Measurements from ENCODE around the gene YES1. TPM values are rescaled to one million over a fixed set of nuclear protein-coding genes. Genes with fewer than 3 reads are reported as not detected.

YES1 gene
- total and polyA plus RNA-seq, 2 of the 8 experiments (the other 6 are each of a cell fraction or from before 2014, with no cell fraction given) = 14.8 to 94.3 TPM

DNA sequence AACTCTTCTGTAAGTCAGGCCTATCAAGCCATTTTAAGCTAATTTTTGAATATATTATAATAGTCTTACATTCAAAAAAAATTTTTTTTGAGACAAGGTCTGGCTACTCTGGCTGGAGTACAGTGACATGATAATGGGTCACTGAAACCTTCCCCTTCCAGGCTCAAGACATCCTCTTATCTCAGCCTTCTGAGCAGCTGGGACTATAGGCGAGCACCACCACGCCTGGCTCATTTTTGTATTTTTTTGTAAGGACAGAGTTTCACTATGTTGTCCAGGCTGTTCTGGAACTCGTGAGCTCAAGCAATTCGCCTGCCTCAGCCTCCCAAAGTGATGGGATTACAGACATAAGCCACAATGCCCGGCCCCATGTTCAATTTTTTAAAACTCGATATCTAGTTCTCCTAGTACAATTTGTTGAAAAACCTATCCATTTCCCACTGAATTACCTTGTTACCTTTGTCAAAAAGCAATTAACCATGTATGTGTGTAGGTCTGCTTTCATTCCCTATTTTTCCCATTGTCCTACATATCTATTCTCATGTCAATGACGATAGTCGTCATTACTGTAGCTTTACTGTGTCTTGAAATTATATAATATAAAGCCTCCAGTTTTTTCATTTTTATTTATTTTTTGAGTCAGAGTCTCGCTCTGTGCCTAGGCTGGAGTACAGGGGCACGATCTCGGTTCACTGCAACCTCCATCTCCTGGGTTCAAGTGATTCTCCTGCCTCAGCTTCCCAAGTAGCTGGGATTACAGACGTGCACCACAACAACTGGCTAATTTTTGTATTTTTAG lies 44.8 kb downstream of the YES1 start:
- no peak overlapping the region for H3K4ac ChIP-seq (replicated peaks; ENCODE audit: insufficient read length, low read depth, low read length)
- no peak overlapping the region for H3K9ac ChIP-seq (replicated peaks in 1 of 4; ENCODE audit: extremely low read depth in 1 of 4, low read depth in 3 of 4, low read length in 3 of 4)
- ChIA-PET CTCF (ENCODE audit: partially characterized antibody) (interaction anchor here (0.6 kb wide), 2 partner anchors 80 to 100 kb away, joined by 3 to 6 read pairs; no protein-coding TSS in a partner anchor), POLR2A (ENCODE audit: partially characterized antibody) (interaction anchor here (1.4 kb wide), 1 partner anchor 10 kb away, joined by 3 read pairs; no protein-coding TSS in a partner anchor)
- H3K4me3 ChIP-seq (ENCODE audit: extremely low read depth in 1 of 4, insufficient read depth in 2 of 4, low read depth in 3 of 4, low read length in 4 of 4) = no peak overlapping the region
- no peak overlapping the region for H4K5ac ChIP-seq (ENCODE audit: insufficient read length, low read depth, low read length)
- no peak overlapping the region for H3K18ac ChIP-seq (ENCODE audit: extremely low read depth, low read length)
- no peak overlapping the region for H3K27ac ChIP-seq (ENCODE audit: low read depth, low read length)
- peaks cover 0 to 2% of the 10 kb centered on the region in 2 experiments for H4K20me1 ChIP-seq (replicated peaks in 1 of 2; ENCODE audit: control insufficient read depth in 1 of 2, insufficient read depth in 2 of 2, low read length in 2 of 2)
- no peak overlapping the region for H3K56ac ChIP-seq (replicated peaks; ENCODE audit: insufficient read length, low read depth, low read length)
- H3K79me2 ChIP-seq (ENCODE audit: control insufficient read depth in 1 of 2, insufficient read depth in 2 of 2, low read length in 2 of 2) = peaks cover 0 to 38% of the 10 kb centered on the region in 2 experiments; a peak in 2 of 4 replicates
- H4K8ac ChIP-seq (ENCODE audit: extremely low read depth, insufficient read depth, low read length) = no peak overlapping the region
- H2BK12ac ChIP-seq (ENCODE audit: low read depth, low read length) = no peak overlapping the region
- no peaks in the 10 kb centered on the region for H3K27me3 ChIP-seq (replicated peaks in 1 of 4; ENCODE audit: control insufficient read depth in 3 of 4, extremely low read depth in 1 of 4, insufficient read depth in 3 of 4, low read length in 3 of 4)
- WGBS, 2 experiments (ENCODE audit: extremely low coverage in 1 of 2, insufficient coverage in 1 of 2, insufficient read length in 1 of 2, insufficient replicate concordance in 2 of 2, low coverage in 1 of 2, low lambda C conversion rate in 2 of 2, missing lambda C conversion rate in 1 of 2) = 94% methylated on average over 12 of the region's 12 CpGs; no CpG with 5 or more reads in 1 of the 2 experiments
- H3K4me2 ChIP-seq (ENCODE audit: insufficient read depth in 1 of 2, low read depth in 2 of 2, low read length in 2 of 2) = no peak overlapping the region
- H3K23ac ChIP-seq (ENCODE audit: insufficient read length) = no peak overlapping the region
- no peak overlapping the region for H2AK5ac ChIP-seq (ENCODE audit: low read depth, low read length)
- no peaks in the 10 kb centered on the region for H3K4me1 ChIP-seq (replicated peaks in 1 of 4; ENCODE audit: control insufficient read depth in 3 of 4, insufficient read depth in 4 of 4, low read length in 3 of 4)
- DNase-seq (ENCODE audit: low read depth in 1 of 2, low spot score in 2 of 2) = no peak
- H2BK15ac ChIP-seq (ENCODE audit: low read length) = no peak overlapping the region
- no peak overlapping the region for H3K14ac ChIP-seq (ENCODE audit: insufficient read length)
- no peak overlapping the region for H2AFZ ChIP-seq (ENCODE audit: low read length)
- no peak overlapping the region for H4K91ac ChIP-seq (replicated peaks; ENCODE audit: insufficient read length, low read length)
- H2BK20ac ChIP-seq (ENCODE audit: low read length) = no peak overlapping the region
- no peaks in the 10 kb centered on the region for H3K79me1 ChIP-seq (ENCODE audit: low read depth, low read length)
- H3K9me3 ChIP-seq (ENCODE audit: insufficient read depth in 2 of 2, low read depth in 1 of 2, low read length in 1 of 2) = no peaks in the 10 kb centered on the region
- H2BK120ac ChIP-seq (replicated peaks; ENCODE audit: low read depth, low read length) = no peak overlapping the region
- H3K23me2 ChIP-seq (ENCODE audit: low read depth, low read length) = no peaks in the 10 kb centered on the region
- FAIRE-seq = no peak
- H3K36me3 ChIP-seq (ENCODE audit: control insufficient read depth in 2 of 4, insufficient read depth in 4 of 4, low read length in 3 of 4) = no peaks in the 10 kb centered on the region
- no peak overlapping the region for H2BK5ac ChIP-seq (ENCODE audit: low read depth, low read length)
- no peak for TF ChIP-seq SUZ12 (IDR thresholded peaks at IDR 0.05; ENCODE audit: low read length)
